ENCODE measurements around the gene MMP24.
"Not testable (repeated sequence)": the region's sequence is repeated elsewhere in the genome, so short reads cannot be mapped to it uniquely, and the experiment has no call there.

The MMP24 gene

DNA sequence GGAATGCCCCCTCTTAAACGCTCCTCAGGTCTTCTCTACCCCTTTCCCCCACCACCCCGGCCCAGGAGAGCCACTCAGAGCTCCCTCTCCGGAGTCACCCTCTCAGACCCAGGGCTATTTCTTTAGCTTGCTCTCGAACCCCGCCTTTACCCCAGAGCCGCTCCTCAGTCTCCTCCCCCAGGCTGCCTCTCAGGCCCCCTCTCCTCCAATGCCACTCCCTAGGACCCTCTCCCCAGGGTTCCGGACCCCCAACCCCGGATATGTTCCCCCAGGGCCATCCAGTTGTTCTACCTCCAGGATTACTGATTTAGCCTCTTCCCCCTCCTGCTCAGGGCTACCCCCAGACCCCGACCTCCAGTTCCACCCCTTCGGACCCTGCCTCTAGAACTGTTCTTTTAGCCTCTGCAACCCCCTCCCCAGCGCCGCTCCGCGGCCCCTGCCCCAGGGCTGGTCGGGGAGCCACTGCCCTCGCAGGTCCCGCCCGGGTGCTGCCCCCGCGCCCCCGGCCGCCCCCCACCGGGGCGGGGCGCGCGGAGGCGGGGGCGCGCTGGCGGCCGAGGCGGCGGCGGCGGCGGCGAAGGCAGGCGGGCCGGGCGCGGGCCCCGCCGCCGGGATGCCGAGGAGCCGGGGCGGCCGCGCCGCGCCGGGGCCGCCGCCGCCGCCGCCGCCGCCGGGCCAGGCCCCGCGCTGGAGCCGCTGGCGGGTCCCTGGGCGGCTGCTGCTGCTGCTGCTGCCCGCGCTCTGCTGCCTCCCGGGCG lies at the start of gene MMP24:
TSS of gene MMP24 (plus strand) at position 565 of the 758 bp plus-strand sequence. CDS start at position 614, 49 bp downstream.
- Histone ChIP-seq H3K4me3 (ENCODE audit: low read depth in 1 of 2, low read length in 2 of 2) (peak within 1 kb of the TSS in 1 of 2 donors; percentile 47), H3K36me3 (ENCODE audit: control insufficient read depth in 1 of 2, insufficient read depth in 2 of 2, low read length in 2 of 2) (peaks cover 0 to 3% of the 10 kb centered on the region in 2 donors), H3K27me3 (ENCODE audit: low read depth, low read length) (peaks cover 5% of the 10 kb centered on the region), H3K4me1 (ENCODE audit: control insufficient read depth in 1 of 2, insufficient read depth in 2 of 2, low read length in 2 of 2) (peaks cover 0 to 6% of the 10 kb centered on the region in 2 donors), H3K9me3 (ENCODE audit: control insufficient read depth in 1 of 2, low read length in 2 of 2) (no peaks in the 10 kb centered on the region), H3K27ac (ENCODE audit: low read length) (no peak within 1 kb of the TSS)

DNA sequence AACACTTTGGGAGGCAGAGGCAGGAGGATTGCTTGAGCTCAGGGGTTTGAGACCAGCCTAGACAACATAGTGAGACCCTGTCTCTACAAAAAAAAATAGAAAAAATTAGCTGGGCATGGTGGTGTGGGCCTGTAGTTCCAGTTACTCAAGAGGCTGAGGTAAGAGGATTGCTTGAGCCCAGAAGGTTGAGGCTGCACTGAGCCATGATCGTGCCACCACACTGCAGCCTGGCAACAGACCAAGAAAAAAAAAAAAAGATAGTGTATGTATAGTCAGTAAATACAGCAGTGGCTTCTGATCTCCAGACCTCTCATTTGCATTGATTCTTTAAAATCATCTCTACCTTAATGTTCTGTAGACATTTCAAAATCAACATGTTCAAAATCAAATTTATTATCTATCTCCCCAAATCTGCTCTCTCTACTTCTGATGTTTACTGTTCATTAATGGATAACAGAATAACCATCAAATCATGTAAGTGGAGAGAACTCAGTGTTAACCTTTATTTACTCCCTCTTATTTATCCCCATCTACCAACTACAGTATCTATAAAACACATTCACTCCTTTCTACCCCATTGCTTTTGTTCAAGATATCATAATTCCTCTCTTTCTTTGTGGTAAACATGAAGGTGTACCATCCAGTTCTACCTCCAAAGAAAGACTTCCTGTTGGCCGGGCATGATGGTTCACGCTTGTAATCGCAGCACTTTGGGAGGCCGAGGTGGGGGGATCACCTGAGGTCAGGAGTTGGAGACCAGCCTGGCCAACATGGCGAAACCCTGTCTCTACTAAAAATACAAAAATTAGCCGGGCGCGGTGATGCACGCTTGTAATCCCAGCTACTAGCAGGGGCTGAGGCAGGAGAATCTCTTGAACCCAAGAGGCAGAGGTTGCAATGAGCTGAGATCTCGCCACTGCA lies 46.9 kb upstream of the MMP24 start:
- Histone ChIP-seq H3K9me3 (ENCODE audit: control insufficient read depth in 1 of 2, low read length in 2 of 2) (no peaks in the 10 kb centered on the region), H3K36me3 (ENCODE audit: control insufficient read depth in 1 of 2, insufficient read depth in 2 of 2, low read length in 2 of 2) (no peaks in the 10 kb centered on the region), H3K27ac (ENCODE audit: low read length) (no peak overlapping the region), H3K4me1 (ENCODE audit: control insufficient read depth in 1 of 2, insufficient read depth in 2 of 2, low read length in 2 of 2) (peaks cover 0 to 2% of the 10 kb centered on the region in 2 donors), H3K27me3 (ENCODE audit: low read depth, low read length) (no peaks in the 10 kb centered on the region), H3K4me3 (ENCODE audit: low read depth in 1 of 2, low read length in 2 of 2) (no peak overlapping the region)

DNA sequence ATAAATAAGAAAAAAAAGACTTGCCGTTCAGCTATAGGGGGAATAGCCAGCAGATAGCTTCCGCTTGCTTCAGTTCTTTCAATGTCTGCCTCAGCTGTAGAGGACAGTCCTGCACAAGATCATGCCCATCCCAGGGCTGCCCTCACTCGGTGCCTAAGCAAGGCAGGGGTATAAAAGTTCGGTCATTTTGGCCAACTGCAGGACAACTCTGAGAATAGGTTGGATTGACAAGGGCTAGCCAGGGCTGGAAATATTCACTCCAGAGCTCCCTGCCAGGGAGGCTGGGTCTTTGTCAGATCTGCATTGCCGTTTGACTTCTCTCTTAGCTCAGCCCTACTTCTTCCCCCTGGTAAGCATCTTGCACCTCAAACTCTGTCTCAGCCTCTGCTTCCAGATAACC lies 46.2 kb upstream of the MMP24 start:
- H3K27ac ChIP-seq (ENCODE audit: low read length), result no peak overlapping the region

DNA sequence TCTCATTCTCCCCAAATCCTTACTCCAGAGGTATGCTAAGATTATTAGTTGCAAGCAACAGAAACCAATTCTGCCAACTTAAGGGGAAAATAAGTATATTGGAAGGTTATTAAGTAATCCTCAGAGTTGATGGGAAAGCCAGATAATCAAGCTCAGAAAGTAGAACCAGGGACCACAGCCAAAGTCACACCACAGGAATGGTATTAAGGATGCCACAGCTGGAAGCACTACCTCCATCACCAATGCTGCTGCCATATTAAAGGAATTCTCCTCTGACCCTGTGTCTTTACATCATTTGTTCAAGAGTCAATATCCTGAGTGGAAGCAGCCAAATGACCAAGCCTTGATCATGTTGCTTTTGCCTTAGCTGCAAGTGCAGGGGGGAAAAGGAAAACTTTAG lies 44.8 kb upstream of the MMP24 start:
- H3K9me3 ChIP-seq (ENCODE audit: control insufficient read depth in 1 of 2, low read length in 2 of 2), result no peaks in the 10 kb centered on the region
- no peaks in the 10 kb centered on the region for H3K27me3 ChIP-seq (ENCODE audit: low read depth, low read length)
- H3K27ac ChIP-seq (ENCODE audit: low read length), result no peak overlapping the region
- no peak overlapping the region for H3K4me3 ChIP-seq (ENCODE audit: low read depth in 1 of 2, low read length in 2 of 2)
- no peaks in the 10 kb centered on the region for H3K36me3 ChIP-seq (ENCODE audit: control insufficient read depth in 1 of 2, insufficient read depth in 2 of 2, low read length in 2 of 2)
- H3K4me1 ChIP-seq (ENCODE audit: control insufficient read depth in 1 of 2, insufficient read depth in 2 of 2, low read length in 2 of 2), result no peaks in the 10 kb centered on the region

More for the DNA sequence above, 46.2 kb upstream of the MMP24 start:
- Histone ChIP-seq H3K9me3 (ENCODE audit: control insufficient read depth in 1 of 2, low read length in 2 of 2) (no peaks in the 10 kb centered on the region), H3K36me3 (ENCODE audit: control insufficient read depth in 1 of 2, insufficient read depth in 2 of 2, low read length in 2 of 2) (no peaks in the 10 kb centered on the region), H3K4me1 (ENCODE audit: control insufficient read depth in 1 of 2, insufficient read depth in 2 of 2, low read length in 2 of 2) (no peaks in the 10 kb centered on the region), H3K4me3 (ENCODE audit: low read depth in 1 of 2, low read length in 2 of 2) (no peak overlapping the region), H3K27me3 (ENCODE audit: low read depth, low read length) (no peaks in the 10 kb centered on the region)

DNA sequence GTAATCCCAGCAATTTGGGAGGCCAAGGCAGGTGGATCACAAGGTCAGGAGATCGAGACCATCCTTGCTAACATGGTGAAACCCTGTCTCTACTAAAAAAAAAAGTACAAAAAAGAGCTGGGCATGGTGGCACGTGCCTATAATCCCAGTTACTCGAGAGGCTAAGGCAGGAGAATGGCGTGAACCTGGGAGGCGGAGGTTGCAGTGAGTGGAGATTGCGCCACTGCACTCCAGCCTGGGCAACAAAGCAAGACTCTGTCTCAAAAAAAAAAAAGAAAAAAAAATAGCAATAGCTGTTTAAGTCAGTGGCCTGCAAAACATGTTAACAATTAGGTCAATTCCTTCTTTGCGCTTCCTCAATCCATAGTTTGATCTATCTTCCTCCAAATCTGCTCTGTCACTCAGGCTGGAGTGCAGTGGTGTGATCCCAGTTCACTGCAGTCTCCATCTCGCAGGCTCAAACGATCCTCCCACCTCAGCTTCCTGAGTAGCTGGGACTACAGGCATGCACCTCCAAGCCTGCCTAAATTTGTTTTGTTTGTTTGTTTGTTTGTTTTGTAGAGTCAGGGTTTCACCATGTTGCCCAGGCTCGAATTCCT lies 39.7 kb upstream of the MMP24 start:
- H3K27ac ChIP-seq (ENCODE audit: low read length); H3K4me1 ChIP-seq (ENCODE audit: control insufficient read depth in 1 of 2, insufficient read depth in 2 of 2, low read length in 2 of 2): not testable (repeated sequence)

DNA sequence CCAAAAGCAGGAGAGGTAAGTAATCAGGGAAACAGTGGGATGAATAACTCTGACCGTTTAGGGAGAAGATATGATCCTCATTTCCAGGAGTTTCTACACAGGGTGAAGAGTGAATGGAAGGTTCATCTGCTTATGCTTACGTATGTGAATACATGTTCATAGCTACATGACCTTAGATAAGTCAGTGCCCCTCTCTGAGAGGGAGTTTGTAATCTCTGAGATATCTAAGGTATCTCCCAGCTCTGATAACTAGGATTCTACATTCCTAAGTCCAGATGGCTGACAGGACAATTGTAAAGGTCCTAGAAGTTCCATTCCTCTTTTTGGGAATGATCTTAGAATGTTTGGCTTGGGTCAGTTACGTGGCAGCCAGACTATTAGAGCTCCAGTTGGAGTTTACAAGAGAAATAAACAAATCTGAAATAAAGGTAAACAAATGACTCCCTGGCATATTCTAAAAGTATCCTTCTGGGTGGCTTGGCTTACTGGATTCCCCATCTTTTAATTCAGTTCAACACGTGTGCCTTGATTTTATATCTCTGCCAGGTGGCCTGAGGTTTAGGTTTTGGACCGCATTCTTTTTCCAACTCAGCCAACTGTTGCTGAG lies 38.8 kb upstream of the MMP24 start:
- peaks cover 0 to 2% of the 10 kb centered on the region in 2 donors for H3K4me1 ChIP-seq (ENCODE audit: control insufficient read depth in 1 of 2, insufficient read depth in 2 of 2, low read length in 2 of 2)
- no peak overlapping the region for H3K4me3 ChIP-seq (ENCODE audit: low read depth in 1 of 2, low read length in 2 of 2)
- H3K9me3 ChIP-seq (ENCODE audit: control insufficient read depth in 1 of 2, low read length in 2 of 2), result no peaks in the 10 kb centered on the region
- no peaks in the 10 kb centered on the region for H3K36me3 ChIP-seq (ENCODE audit: control insufficient read depth in 1 of 2, insufficient read depth in 2 of 2, low read length in 2 of 2)
- H3K27ac ChIP-seq (ENCODE audit: low read length), result no peak overlapping the region
- H3K27me3 ChIP-seq (ENCODE audit: low read depth, low read length), result no peaks in the 10 kb centered on the region

More for the DNA sequence above, 39.7 kb upstream of the MMP24 start:
- not testable (repeated sequence) for H3K36me3 ChIP-seq (ENCODE audit: control insufficient read depth in 1 of 2, insufficient read depth in 2 of 2, low read length in 2 of 2); H3K4me3 ChIP-seq (ENCODE audit: low read depth in 1 of 2, low read length in 2 of 2); H3K27me3 ChIP-seq (ENCODE audit: low read depth, low read length); H3K9me3 ChIP-seq (ENCODE audit: control insufficient read depth in 1 of 2, low read length in 2 of 2)

DNA sequence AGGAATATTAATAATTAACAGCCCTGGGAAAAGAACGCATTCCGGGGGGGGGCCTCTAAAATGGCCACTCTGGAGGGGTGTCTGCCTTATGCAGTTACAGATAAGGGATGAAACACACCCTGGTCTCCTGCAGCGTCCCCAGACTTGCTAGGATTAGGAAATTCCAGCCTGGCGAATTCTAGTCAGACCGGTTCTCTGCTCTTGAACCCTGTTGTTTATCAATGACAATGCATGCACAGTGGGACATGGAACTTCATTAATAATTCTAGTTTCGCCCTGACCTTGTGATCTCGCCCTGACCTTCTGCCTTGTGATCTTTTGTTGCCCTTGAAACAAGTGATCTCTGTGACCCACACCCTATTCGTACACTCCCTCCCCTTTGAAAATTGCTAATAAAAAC lies 37.3 kb upstream of the MMP24 start:
- not testable (repeated sequence) for H3K27ac ChIP-seq (ENCODE audit: low read length); H3K27me3 ChIP-seq (ENCODE audit: low read depth, low read length); H3K9me3 ChIP-seq (ENCODE audit: control insufficient read depth in 1 of 2, low read length in 2 of 2); H3K4me1 ChIP-seq (ENCODE audit: control insufficient read depth in 1 of 2, insufficient read depth in 2 of 2, low read length in 2 of 2); H3K36me3 ChIP-seq (ENCODE audit: control insufficient read depth in 1 of 2, insufficient read depth in 2 of 2, low read length in 2 of 2); H3K4me3 ChIP-seq (ENCODE audit: low read depth in 1 of 2, low read length in 2 of 2)

DNA sequence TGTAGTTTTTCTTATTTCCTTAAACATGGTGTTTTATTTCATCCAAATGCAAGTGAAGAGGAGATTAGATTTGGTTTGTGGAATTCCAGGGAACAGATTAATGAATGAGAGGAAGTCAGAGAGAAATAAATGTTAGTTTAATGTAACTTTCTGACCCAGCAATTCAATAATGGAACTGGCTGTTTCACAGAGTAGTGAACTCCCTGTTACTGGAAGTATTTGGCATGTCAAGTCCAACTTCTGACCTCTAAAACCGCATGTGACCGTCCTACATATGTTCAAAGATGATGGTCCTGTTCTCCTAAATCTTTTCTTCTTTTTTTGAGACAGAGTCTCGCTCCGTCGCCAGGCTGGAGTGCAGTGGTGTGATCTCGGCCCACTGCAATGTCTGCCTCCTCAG lies 35.9 kb upstream of the MMP24 start:
- no peaks in the 10 kb centered on the region for H3K36me3 ChIP-seq (ENCODE audit: control insufficient read depth in 1 of 2, insufficient read depth in 2 of 2, low read length in 2 of 2)
- H3K27ac ChIP-seq (ENCODE audit: low read length), result no peak overlapping the region
- H3K4me1 ChIP-seq (ENCODE audit: control insufficient read depth in 1 of 2, insufficient read depth in 2 of 2, low read length in 2 of 2), result peaks cover 0 to 3% of the 10 kb centered on the region in 2 donors
- H3K9me3 ChIP-seq (ENCODE audit: control insufficient read depth in 1 of 2, low read length in 2 of 2), result no peaks in the 10 kb centered on the region
- H3K27me3 ChIP-seq (ENCODE audit: low read depth, low read length), result no peaks in the 10 kb centered on the region
- H3K4me3 ChIP-seq (ENCODE audit: low read depth in 1 of 2, low read length in 2 of 2), result no peak overlapping the region

DNA sequence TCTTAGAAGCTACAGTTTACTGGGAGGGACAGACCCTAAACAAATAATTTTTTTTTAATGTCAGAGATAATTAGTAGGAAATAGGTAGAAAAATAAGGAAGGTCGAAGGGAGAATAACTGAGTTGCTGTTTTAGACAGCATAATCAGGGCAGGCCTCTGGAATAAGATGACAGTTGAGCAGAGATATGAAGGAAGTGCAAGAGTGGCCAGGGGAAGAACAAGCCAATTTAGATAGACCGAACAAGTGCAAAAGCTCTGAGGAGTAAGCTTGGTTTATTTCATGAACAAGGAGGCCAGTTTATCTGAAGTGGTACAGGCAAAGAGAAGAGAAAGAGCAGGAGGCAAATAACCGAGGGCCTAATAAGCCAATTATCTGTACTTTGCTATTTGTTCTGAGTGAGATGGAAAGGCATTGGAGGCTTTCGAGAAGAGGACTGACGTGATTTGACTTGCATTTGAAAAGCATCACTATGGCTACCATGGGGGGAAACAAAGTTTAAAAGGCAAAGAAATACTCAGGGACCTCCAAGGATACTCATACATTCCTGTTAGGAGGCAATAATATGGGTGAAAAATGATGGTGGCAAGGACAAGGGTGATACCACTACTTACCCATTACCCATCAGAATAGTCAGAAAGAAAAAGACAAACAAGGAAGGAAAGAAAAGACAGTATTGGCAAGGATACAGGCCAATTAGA lies 34.9 kb upstream of the MMP24 start:
- Histone ChIP-seq H3K9me3 (ENCODE audit: control insufficient read depth in 1 of 2, low read length in 2 of 2) (peaks cover 0 to 4% of the 10 kb centered on the region in 2 donors), H3K36me3 (ENCODE audit: control insufficient read depth in 1 of 2, insufficient read depth in 2 of 2, low read length in 2 of 2) (no peaks in the 10 kb centered on the region), H3K27me3 (ENCODE audit: low read depth, low read length) (no peaks in the 10 kb centered on the region), H3K4me1 (ENCODE audit: control insufficient read depth in 1 of 2, insufficient read depth in 2 of 2, low read length in 2 of 2) (peaks cover 0 to 3% of the 10 kb centered on the region in 2 donors), H3K27ac (ENCODE audit: low read length) (no peak overlapping the region), H3K4me3 (ENCODE audit: low read depth in 1 of 2, low read length in 2 of 2) (no peak overlapping the region)

DNA sequence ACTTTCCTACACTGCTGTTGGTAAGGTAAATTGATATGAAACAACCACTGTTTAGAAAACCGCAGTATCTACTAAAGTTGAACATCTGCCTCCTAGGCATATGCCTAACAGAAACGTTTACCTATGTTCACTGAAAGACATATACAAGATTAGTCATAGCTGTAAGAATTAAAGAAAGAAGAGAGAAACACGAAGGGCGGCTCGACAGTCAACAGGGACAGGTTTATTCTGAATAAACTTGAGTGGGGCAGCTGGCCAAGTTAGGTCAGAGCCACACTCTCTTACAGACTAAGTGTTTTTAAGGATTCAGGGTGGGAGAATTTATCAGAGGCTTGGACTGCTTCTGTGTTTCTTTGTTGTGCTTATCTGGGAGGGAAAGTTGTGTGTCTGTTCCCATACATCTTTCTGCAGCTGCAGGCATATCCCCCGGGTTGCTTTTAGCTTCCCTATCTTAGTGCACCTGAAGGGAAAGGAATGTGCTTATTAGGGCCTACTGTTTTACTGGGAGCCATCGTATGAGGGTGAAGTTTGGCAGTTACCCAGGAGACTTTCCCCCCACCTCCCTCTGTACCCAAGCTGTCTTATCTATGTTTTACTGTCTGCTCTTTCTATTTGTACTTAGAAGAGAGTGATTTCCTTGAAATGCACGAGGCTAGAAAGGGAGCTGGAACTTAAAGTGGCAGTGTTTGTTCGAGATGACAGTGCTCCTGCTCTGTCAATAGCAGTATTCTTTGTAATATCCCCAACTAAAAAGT lies 34.2 kb upstream of the MMP24 start:
- Histone ChIP-seq H3K27me3 (ENCODE audit: low read depth, low read length) (no peaks in the 10 kb centered on the region), H3K27ac (ENCODE audit: low read length) (no peak overlapping the region), H3K4me3 (ENCODE audit: low read depth in 1 of 2, low read length in 2 of 2) (no peak overlapping the region), H3K36me3 (ENCODE audit: control insufficient read depth in 1 of 2, insufficient read depth in 2 of 2, low read length in 2 of 2) (no peaks in the 10 kb centered on the region), H3K9me3 (ENCODE audit: control insufficient read depth in 1 of 2, low read length in 2 of 2) (peaks cover 0 to 7% of the 10 kb centered on the region in 2 donors), H3K4me1 (ENCODE audit: control insufficient read depth in 1 of 2, insufficient read depth in 2 of 2, low read length in 2 of 2) (peaks cover 0 to 3% of the 10 kb centered on the region in 2 donors)

Data from muscle layer of duodenum (tissue), 2 donors.